ENCODE data around the gene SRGAP3. TPM values are rescaled to one million over a fixed set of nuclear protein-coding genes. Genes with fewer than 3 reads are reported as not detected.

The SRGAP3 gene
- total RNA-seq, 6 experiments from 2014 or later, result 1.8 to 5.2 (median 3.1) TPM

DNA sequence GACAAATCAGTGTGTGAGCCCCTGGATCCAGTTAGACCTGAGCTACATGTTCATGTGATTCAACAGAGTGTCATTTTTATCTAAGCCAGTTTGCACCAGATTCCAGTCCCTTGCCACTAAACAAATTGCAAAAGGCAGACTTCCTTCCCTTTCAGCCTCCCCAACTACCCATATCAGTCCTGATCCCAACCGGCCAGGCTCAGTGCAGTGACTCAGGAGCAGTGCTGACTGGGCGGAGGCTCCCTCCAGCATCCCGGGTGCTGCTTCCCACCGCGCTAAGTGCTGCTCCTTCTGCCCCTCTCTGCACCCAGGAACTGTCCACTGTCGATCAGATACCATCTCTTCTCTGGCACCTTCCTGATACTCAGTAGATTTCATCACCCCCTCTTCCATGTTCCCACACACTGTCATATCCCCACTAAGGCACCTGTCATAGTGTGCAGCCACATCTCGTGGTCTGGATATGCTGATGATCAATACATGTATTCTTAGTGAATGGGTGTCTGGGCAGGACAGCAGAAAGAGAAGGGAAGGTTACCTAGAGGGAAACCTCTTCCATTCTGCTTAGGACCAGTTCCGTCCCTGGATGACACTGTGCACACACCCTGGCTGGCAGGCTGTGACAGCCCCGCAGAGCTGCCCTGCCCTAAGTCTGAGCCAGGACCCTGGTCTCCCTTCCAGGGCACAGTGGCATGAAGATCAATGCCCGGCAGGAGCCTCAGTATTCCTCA, 177.3 kb downstream of the SRGAP3 start:
- H3K9me3 ChIP-seq, result no peaks in the 10 kb centered on the region
- no peaks in the 10 kb centered on the region for H3K27me3 ChIP-seq
- no peak for DNase-seq
- peaks cover 0 to 2% (median 0%) of the 10 kb centered on the region in 4 donors for H3K4me1 ChIP-seq
- no peak overlapping the region for H3K27ac ChIP-seq
- 70% methylated on average over 6 of the region's 10 CpGs for WGBS (ENCODE audit: insufficient coverage, low coverage, low lambda C conversion rate, missing lambda C conversion rate)
- ATAC-seq, result no peak
- no peaks in the 10 kb centered on the region for H3K36me3 ChIP-seq
- TF ChIP-seq POLR2A (IDR thresholded peaks at IDR 0.05), result no peak
- TF ChIP-seq, protein P1, sequence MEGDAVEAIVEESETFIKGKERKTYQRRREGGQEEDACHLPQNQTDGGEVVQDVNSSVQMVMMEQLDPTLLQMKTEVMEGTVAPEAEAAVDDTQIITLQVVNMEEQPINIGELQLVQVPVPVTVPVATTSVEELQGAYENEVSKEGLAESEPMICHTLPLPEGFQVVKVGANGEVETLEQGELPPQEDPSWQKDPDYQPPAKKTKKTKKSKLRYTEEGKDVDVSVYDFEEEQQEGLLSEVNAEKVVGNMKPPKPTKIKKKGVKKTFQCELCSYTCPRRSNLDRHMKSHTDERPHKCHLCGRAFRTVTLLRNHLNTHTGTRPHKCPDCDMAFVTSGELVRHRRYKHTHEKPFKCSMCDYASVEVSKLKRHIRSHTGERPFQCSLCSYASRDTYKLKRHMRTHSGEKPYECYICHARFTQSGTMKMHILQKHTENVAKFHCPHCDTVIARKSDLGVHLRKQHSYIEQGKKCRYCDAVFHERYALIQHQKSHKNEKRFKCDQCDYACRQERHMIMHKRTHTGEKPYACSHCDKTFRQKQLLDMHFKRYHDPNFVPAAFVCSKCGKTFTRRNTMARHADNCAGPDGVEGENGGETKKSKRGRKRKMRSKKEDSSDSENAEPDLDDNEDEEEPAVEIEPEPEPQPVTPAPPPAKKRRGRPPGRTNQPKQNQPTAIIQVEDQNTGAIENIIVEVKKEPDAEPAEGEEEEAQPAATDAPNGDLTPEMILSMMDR (IDR thresholded peaks at IDR 0.05), result no peak
- no peak overlapping the region for H3K4me3 ChIP-seq
- intact Hi-C loops (cut with DNase I), result no loop called here

DNA sequence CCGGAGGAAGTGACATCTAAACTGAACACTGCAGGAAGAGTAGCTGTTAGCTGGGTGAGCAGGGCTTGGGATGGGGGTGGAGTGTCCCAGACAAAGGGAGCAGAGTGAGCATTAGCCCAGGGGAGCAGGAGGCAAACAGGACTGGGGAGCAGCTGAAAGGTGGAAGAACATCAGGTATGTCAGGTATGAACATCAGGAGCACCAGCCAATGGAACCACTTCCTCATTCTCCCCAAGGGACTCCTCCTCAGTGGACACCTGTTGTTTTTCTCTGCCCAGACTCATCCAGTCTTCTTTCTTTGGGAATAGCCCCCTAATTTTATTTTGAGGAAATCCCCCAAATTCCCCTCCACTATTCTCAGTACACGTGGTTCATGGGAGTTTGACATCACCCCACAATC, 178.5 kb downstream of the SRGAP3 start:
- no peaks in the 10 kb centered on the region for H3K9me3 ChIP-seq
- DNase-seq (no peak), ATAC-seq (no peak)
- no peak for TF ChIP-seq POLR2A (IDR thresholded peaks at IDR 0.05)
- TF ChIP-seq, protein P1 (IDR thresholded peaks at IDR 0.05), result no peak
- H3K36me3 ChIP-seq, result no peaks in the 10 kb centered on the region
- intact Hi-C loops (cut with DNase I), result no loop called here
- H3K4me1 ChIP-seq, result peaks cover 0 to 2% (median 0%) of the 10 kb centered on the region in 4 donors
- 72% methylated on average over 2 of the region's 2 CpGs for WGBS (ENCODE audit: insufficient coverage, low coverage, low lambda C conversion rate, missing lambda C conversion rate)
- H3K4me3 ChIP-seq, result no peak overlapping the region
- H3K27me3 ChIP-seq, result no peaks in the 10 kb centered on the region
- no peak overlapping the region for H3K27ac ChIP-seq

DNA sequence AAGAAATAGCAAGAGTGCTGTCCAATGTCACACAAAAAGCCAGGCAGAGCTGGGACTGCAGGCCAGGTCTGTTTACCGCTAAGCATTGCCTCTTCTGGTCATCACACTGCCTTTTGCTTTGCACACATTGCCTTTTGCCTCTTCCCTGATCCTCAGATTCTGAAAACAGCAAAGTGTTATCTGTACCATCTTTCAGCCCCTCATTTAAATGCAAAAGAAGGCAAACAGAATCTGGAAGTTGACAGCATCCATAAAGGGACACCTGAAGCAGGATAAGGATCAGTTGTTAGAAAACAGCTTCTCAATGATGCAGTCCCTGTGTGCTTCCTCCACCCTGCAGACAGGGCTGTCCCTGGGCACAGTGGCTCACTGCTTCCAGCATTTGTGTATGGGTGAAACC, 179.5 kb downstream of the SRGAP3 start:
- whole genome bisulfite sequencing (ENCODE audit: insufficient coverage, low coverage, low lambda C conversion rate, missing lambda C conversion rate), result 100% methylated on average over 1 of the region's 1 CpG
- no peak for DNase-seq

DNA sequence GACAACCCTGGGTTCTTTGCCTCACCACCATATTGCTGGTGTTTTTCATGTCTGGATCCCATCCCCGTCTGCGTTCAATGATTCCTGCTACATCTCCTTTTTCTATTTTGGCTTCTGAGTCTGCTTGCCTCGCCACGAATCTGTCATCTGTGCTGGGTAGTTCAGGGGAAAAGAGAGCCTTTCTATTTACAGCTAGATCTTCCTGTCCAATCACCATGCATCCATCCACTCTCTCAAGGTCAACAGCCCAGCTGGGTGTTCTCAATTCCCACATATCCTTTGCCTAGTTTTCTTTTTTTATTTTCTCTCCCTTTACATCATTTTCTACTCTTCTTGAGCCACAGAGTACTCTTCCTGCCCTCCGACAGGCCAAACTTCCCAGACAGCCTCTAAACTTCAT, 181.4 kb downstream of the SRGAP3 start:
- ATAC-seq, result no peak
- TF ChIP-seq, protein P1 (IDR thresholded peaks at IDR 0.05), result no peak
- no peak for TF ChIP-seq POLR2A (IDR thresholded peaks at IDR 0.05)
- WGBS (ENCODE audit: insufficient coverage, low coverage, low lambda C conversion rate, missing lambda C conversion rate), result 75% methylated on average over 5 of the region's 5 CpGs
- Histone ChIP-seq H3K36me3 (no peaks in the 10 kb centered on the region), H3K27ac (no peak overlapping the region), H3K27me3 (no peaks in the 10 kb centered on the region), H3K4me3 (no peak overlapping the region), H3K9me3 (no peaks in the 10 kb centered on the region), H3K4me1 (peaks cover 0 to 2% (median 0%) of the 10 kb centered on the region in 4 donors)
- no peak for DNase-seq
- intact Hi-C loops (cut with DNase I), result loop anchor here in 1 of 2 donors (5.0 kb wide), 1 partner anchor 101 kb away; no protein-coding TSS in a partner anchor

More for the DNA sequence above, 179.5 kb downstream of the SRGAP3 start:
- TF ChIP-seq, protein P1 (IDR thresholded peaks at IDR 0.05), result no peak
- no peak for TF ChIP-seq POLR2A (IDR thresholded peaks at IDR 0.05)
- no peak for ATAC-seq
- H3K27ac ChIP-seq, result no peak overlapping the region
- no peaks in the 10 kb centered on the region for H3K9me3 ChIP-seq
- no peaks in the 10 kb centered on the region for H3K36me3 ChIP-seq
- H3K4me1 ChIP-seq, result peaks cover 0 to 2% (median 0%) of the 10 kb centered on the region in 4 donors
- intact Hi-C loops (cut with DNase I), result loop anchor here in 1 of 2 donors (5.0 kb wide), 1 partner anchor 103 kb away; no protein-coding TSS in a partner anchor
- H3K27me3 ChIP-seq, result no peaks in the 10 kb centered on the region
- H3K4me3 ChIP-seq, result no peak overlapping the region
